Measurements from ENCODE around the gene SLC25A11. TPM values are rescaled to one million over a fixed set of nuclear protein-coding genes. Genes with fewer than 3 reads are reported as not detected.

The SLC25A11 gene
- total RNA-seq, 1 donor from 2014 or later, result 208 TPM

Small RNA genes lying within 50 kb of the gene (microRNA-seq; reads per million reads assigned to microRNA genes)
- not detected for gene MIR6864
- not detected for gene MIR6865

Other genes starting within 250 kb of the SLC25A11 start
- gene PELP1, start 235.9 kb downstream of the SLC25A11 start, total RNA-seq, result 39.3 TPM
- gene ARRB2, start 229.4 kb downstream of the SLC25A11 start, total RNA-seq, result 23.4 TPM
- 18.0 TPM for gene MED11, start 208.6 kb downstream of the SLC25A11 start, total RNA-seq
- gene ZMYND15, start 200.2 kb downstream of the SLC25A11 start, total RNA-seq, result not detected
- 2.7 TPM for gene CXCL16, start 200.1 kb downstream of the SLC25A11 start, total RNA-seq
- gene TM4SF5, start 168.2 kb downstream of the SLC25A11 start, total RNA-seq, result not detected
- gene VMO1, start 153.7 kb downstream of the SLC25A11 start, total RNA-seq, result 0.62 TPM
- gene GLTPD2, start 151.1 kb downstream of the SLC25A11 start, total RNA-seq, result not detected
- 214 TPM for gene PSMB6, start 143.9 kb downstream of the SLC25A11 start, total RNA-seq
- 13.6 TPM for gene PLD2, start 132.9 kb downstream of the SLC25A11 start, total RNA-seq
- 47.6 TPM for gene MINK1, start 106.7 kb downstream of the SLC25A11 start, total RNA-seq
- gene C17orf107, start 40.5 kb downstream of the SLC25A11 start, total RNA-seq, result 0.51 TPM
- gene CHRNE, start 36.9 kb downstream of the SLC25A11 start, total RNA-seq, result 0.30 TPM
- gene GP1BA, start 7.8 kb downstream of the SLC25A11 start, total RNA-seq, result not detected
- gene RNF167, start 222 bp upstream of the SLC25A11 start, total RNA-seq, result 85.8 TPM
- 179 TPM for gene PFN1, start 8.5 kb upstream of the SLC25A11 start, total RNA-seq
- gene ENO3, start 11.1 kb upstream of the SLC25A11 start, total RNA-seq, result 534 TPM
- 158 TPM for gene SPAG7, start 27.8 kb upstream of the SLC25A11 start, total RNA-seq
- gene CAMTA2, start 47.6 kb upstream of the SLC25A11 start, total RNA-seq, result 29.4 TPM
- 2.8 TPM for gene INCA1, start 57.5 kb upstream of the SLC25A11 start, total RNA-seq
- gene KIF1C, start 57.9 kb upstream of the SLC25A11 start, total RNA-seq, result 720 TPM
- gene SLC52A1, start 95.4 kb upstream of the SLC25A11 start, total RNA-seq, result not detected
- 9.3 TPM for gene ZFP3, start 138.4 kb upstream of the SLC25A11 start, total RNA-seq
- 3.3 TPM for gene ZNF232, start 171.8 kb upstream of the SLC25A11 start, total RNA-seq
- gene USP6, start 176.0 kb upstream of the SLC25A11 start, total RNA-seq, result not detected